ENCODE data around the gene CLDN2. TPM values are rescaled to one million over a fixed set of nuclear protein-coding genes. Genes with fewer than 3 reads are reported as not detected.

CLDN2 gene, protein sequence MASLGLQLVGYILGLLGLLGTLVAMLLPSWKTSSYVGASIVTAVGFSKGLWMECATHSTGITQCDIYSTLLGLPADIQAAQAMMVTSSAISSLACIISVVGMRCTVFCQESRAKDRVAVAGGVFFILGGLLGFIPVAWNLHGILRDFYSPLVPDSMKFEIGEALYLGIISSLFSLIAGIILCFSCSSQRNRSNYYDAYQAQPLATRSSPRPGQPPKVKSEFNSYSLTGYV
- 0.14 TPM in 1 of 2 replicates, not detected in the other for total RNA-seq

DNA sequence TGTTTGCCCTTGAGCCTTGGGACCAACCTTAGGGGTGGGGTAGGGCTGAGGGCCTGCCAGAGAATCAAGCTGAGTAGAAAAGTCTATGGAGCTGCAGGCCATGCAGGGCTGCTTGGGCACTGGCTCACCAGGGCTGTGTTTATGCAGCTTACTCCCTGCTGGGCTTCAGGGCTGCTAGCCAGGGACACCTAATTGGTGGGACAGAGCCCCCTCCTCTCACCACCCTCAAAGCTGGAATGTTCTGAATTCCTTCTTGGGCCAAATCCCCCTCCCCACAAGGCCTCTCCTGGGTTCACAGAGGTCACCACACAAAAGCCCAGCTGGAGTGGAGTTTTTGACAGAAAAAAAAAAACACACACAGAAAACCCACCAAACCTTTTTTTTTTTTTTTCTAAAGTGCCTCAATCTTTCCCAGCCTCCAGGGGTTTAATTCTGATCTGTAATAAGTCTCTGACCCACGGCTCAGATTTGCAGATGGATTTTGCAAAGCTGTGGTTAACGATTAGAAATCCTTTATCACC lies at the start of gene CLDN2:
Gene CLDN2 (plus strand): TSS at position 471 of the 521 bp plus-strand sequence. CDS start 7,827 bp downstream, outside the sequence.

DNA sequence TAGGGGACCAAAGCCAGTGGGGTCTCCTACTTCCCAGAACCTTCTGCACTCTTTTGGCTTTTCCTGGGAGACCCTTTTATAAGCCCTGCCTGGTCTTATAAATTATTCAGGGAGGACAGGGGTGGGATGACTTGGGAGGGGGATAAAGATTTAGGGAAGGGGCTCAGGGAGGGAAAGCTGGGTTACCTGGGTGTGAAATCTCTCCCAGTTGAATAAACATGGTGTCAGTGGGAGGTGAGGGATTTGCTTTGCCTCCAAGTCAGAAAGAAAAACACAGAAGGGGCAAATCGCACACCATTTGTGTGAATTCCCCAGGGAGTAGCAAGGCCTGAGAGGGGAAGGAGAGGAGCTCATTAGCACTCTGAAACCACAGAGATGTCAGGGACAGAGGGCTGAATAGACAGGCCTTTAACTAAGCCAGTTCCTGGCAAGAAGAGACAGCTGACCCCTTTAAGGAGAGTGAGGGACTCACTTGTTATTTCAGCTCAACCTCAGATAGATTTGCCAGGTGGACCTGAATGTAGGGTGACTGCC lies 16.8 kb upstream of the CLDN2 start, which contains the start of gene RIPPLY1:
Gene RIPPLY1 (minus strand): TSS at position 51 of the 534 bp plus-strand sequence. CDS start 54 bp downstream, outside the sequence.

Other genes with a start within 250 kb of the CLDN2 start
- gene RNF128, start 193.7 kb upstream of the CLDN2 start, total RNA-seq: 1.5 and 11.0 TPM in 2 replicates
- gene TBC1D8B, start 117.7 kb upstream of the CLDN2 start, total RNA-seq: 7.7 and 10.6 TPM in 2 replicates
- not detected in 2 replicates for gene RIPPLY1, start 17.1 kb upstream of the CLDN2 start, total RNA-seq
- 43.8 and 65.3 TPM in 2 replicates for gene MORC4, start 79.8 kb downstream of the CLDN2 start, total RNA-seq
- gene RBM41, start 198.4 kb downstream of the CLDN2 start, total RNA-seq: 10.5 and 12.9 TPM in 2 replicates